ENCODE data around the gene CHCHD3.
"Not testable (repeated sequence)": the region's sequence is repeated elsewhere in the genome, so short reads cannot be mapped to it uniquely, and the experiment has no call there.

CHCHD3 gene

GRCh38 chr7:132950725-132951124 lies 131.2 kb downstream of the CHCHD3 start:
- no peaks in the 10 kb centered on the region for H3K9me3 Mint-ChIP-seq
- no peaks in the 10 kb centered on the region for H3K4me1 Mint-ChIP-seq (ENCODE audit: low read depth)
- no peak overlapping the region for H3K4me3 Mint-ChIP-seq
- no peak overlapping the region for H3K27ac Mint-ChIP-seq
- peaks cover 22% of the 10 kb centered on the region for H3K36me3 Mint-ChIP-seq (ENCODE audit: low read depth)
- H3K27me3 Mint-ChIP-seq = no peaks in the 10 kb centered on the region

- no peaks in the 10 kb centered on the region for H3K9me3 Mint-ChIP-seq
- no peak overlapping the region for H3K27ac Mint-ChIP-seq
- H3K4me3 Mint-ChIP-seq = no peak overlapping the region
- peaks cover 14% of the 10 kb centered on the region for H3K36me3 Mint-ChIP-seq (ENCODE audit: low read depth)
- peaks cover 6% of the 10 kb centered on the region for H3K4me1 Mint-ChIP-seq (ENCODE audit: low read depth)
- H3K27me3 Mint-ChIP-seq = no peaks in the 10 kb centered on the region
Measured at GRCh38 chr7:132947011-132947410, 134.9 kb downstream of the CHCHD3 start.

GRCh38 chr7:132944774-132945173 lies 137.1 kb downstream of the CHCHD3 start:
- no peak overlapping the region for H3K27ac Mint-ChIP-seq
- no peaks in the 10 kb centered on the region for H3K9me3 Mint-ChIP-seq
- H3K4me1 Mint-ChIP-seq (ENCODE audit: low read depth) = peaks cover 9% of the 10 kb centered on the region
- peaks cover 33% of the 10 kb centered on the region for H3K36me3 Mint-ChIP-seq (ENCODE audit: low read depth)
- no peaks in the 10 kb centered on the region for H3K27me3 Mint-ChIP-seq
- H3K4me3 Mint-ChIP-seq = no peak overlapping the region

- Mint-ChIP-seq H3K27ac (no peak overlapping the region), H3K4me3 (no peak overlapping the region), H3K4me1 (ENCODE audit: low read depth) (peaks cover 9% of the 10 kb centered on the region), H3K36me3 (ENCODE audit: low read depth) (peaks cover 34% of the 10 kb centered on the region), H3K9me3 (no peaks in the 10 kb centered on the region), H3K27me3 (no peaks in the 10 kb centered on the region)
Measured at GRCh38 chr7:132943645-132944044, 138.2 kb downstream of the CHCHD3 start.

GRCh38 chr7:132942701-132943100 lies 139.2 kb downstream of the CHCHD3 start:
- no peaks in the 10 kb centered on the region for H3K27me3 Mint-ChIP-seq
- H3K9me3 Mint-ChIP-seq = no peaks in the 10 kb centered on the region
- H3K4me3 Mint-ChIP-seq = no peak overlapping the region
- H3K36me3 Mint-ChIP-seq (ENCODE audit: low read depth) = peaks cover 35% of the 10 kb centered on the region
- peaks cover 9% of the 10 kb centered on the region for H3K4me1 Mint-ChIP-seq (ENCODE audit: low read depth)
- no peak overlapping the region for H3K27ac Mint-ChIP-seq

- no peaks in the 10 kb centered on the region for H3K9me3 Mint-ChIP-seq
- peaks cover 35% of the 10 kb centered on the region for H3K36me3 Mint-ChIP-seq (ENCODE audit: low read depth)
- H3K4me3 Mint-ChIP-seq = no peak overlapping the region
- H3K4me1 Mint-ChIP-seq (ENCODE audit: low read depth) = peaks cover 9% of the 10 kb centered on the region
- H3K27me3 Mint-ChIP-seq = no peaks in the 10 kb centered on the region
- no peak overlapping the region for H3K27ac Mint-ChIP-seq
Measured at GRCh38 chr7:132941905-132942304, 140.0 kb downstream of the CHCHD3 start.

- Mint-ChIP-seq H3K36me3 (ENCODE audit: low read depth) (peaks cover 38% of the 10 kb centered on the region), H3K4me3 (no peak overlapping the region), H3K4me1 (ENCODE audit: low read depth) (peaks cover 9% of the 10 kb centered on the region), H3K27me3 (no peaks in the 10 kb centered on the region), H3K27ac (peak overlapping the region; percentile 8), H3K9me3 (no peaks in the 10 kb centered on the region)
Measured at GRCh38 chr7:132941428-132941827, 140.5 kb downstream of the CHCHD3 start.

GRCh38 chr7:132940084-132940483 lies 141.8 kb downstream of the CHCHD3 start:
- Mint-ChIP-seq H3K36me3 (ENCODE audit: low read depth) (peaks cover 48% of the 10 kb centered on the region), H3K27me3 (no peaks in the 10 kb centered on the region), H3K27ac (no peak overlapping the region)

GRCh38 chr7:132939495-132939894 lies 142.4 kb downstream of the CHCHD3 start:
- Mint-ChIP-seq H3K9me3 (no peaks in the 10 kb centered on the region), H3K27me3 (no peaks in the 10 kb centered on the region), H3K27ac (no peak overlapping the region), H3K4me3 (no peak overlapping the region), H3K36me3 (ENCODE audit: low read depth) (peaks cover 51% of the 10 kb centered on the region), H3K4me1 (ENCODE audit: low read depth) (peaks cover 9% of the 10 kb centered on the region)

More at GRCh38 chr7:132940084-132940483, 141.8 kb downstream of the CHCHD3 start:
- Mint-ChIP-seq H3K4me3 (no peak overlapping the region), H3K4me1 (ENCODE audit: low read depth) (peaks cover 9% of the 10 kb centered on the region), H3K9me3 (no peaks in the 10 kb centered on the region)

- no peak overlapping the region for H3K27ac Mint-ChIP-seq
- H3K4me3 Mint-ChIP-seq = no peak overlapping the region
- H3K36me3 Mint-ChIP-seq (ENCODE audit: low read depth) = peaks cover 58% of the 10 kb centered on the region
- no peaks in the 10 kb centered on the region for H3K9me3 Mint-ChIP-seq
- peaks cover 25% of the 10 kb centered on the region for H3K4me1 Mint-ChIP-seq (ENCODE audit: low read depth)
- no peaks in the 10 kb centered on the region for H3K27me3 Mint-ChIP-seq
Measured at GRCh38 chr7:132937286-132937685, 144.6 kb downstream of the CHCHD3 start.

- Mint-ChIP-seq H3K36me3 (ENCODE audit: low read depth) (peaks cover 48% of the 10 kb centered on the region), H3K4me3 (no peak overlapping the region), H3K4me1 (ENCODE audit: low read depth) (peaks cover 28% of the 10 kb centered on the region), H3K27me3 (no peaks in the 10 kb centered on the region), H3K9me3 (peaks cover 2% of the 10 kb centered on the region), H3K27ac (no peak overlapping the region)
Measured at GRCh38 chr7:132935608-132936007, 146.3 kb downstream of the CHCHD3 start.

- peaks cover 47% of the 10 kb centered on the region for H3K36me3 Mint-ChIP-seq (ENCODE audit: low read depth)
Measured at GRCh38 chr7:132934017-132934416, 147.9 kb downstream of the CHCHD3 start.

GRCh38 chr7:132933072-132933458 lies 148.8 kb downstream of the CHCHD3 start:
- Mint-ChIP-seq H3K36me3 (ENCODE audit: low read depth) (peaks cover 42% of the 10 kb centered on the region), H3K4me1 (ENCODE audit: low read depth) (peaks cover 26% of the 10 kb centered on the region), H3K27ac (peak overlapping the region; percentile 7), H3K27me3 (no peaks in the 10 kb centered on the region), H3K9me3 (peaks cover 5% of the 10 kb centered on the region), H3K4me3 (no peak overlapping the region)

More at GRCh38 chr7:132934017-132934416, 147.9 kb downstream of the CHCHD3 start:
- Mint-ChIP-seq H3K4me1 (ENCODE audit: low read depth) (peaks cover 26% of the 10 kb centered on the region), H3K9me3 (peaks cover 5% of the 10 kb centered on the region), H3K4me3 (no peak overlapping the region), H3K27ac (no peak overlapping the region), H3K27me3 (no peaks in the 10 kb centered on the region)

- peaks cover 42% of the 10 kb centered on the region for H3K36me3 Mint-ChIP-seq (ENCODE audit: low read depth)
- no peak overlapping the region for H3K4me3 Mint-ChIP-seq
- no peaks in the 10 kb centered on the region for H3K27me3 Mint-ChIP-seq
- H3K4me1 Mint-ChIP-seq (ENCODE audit: low read depth) = peaks cover 26% of the 10 kb centered on the region
- peaks cover 5% of the 10 kb centered on the region for H3K9me3 Mint-ChIP-seq
- H3K27ac Mint-ChIP-seq = no peak overlapping the region
Measured at GRCh38 chr7:132932296-132933071, 149.4 kb downstream of the CHCHD3 start.

GRCh38 chr7:132930881-132931280 lies 151.0 kb downstream of the CHCHD3 start:
- H3K4me1 Mint-ChIP-seq (ENCODE audit: low read depth) = peaks cover 26% of the 10 kb centered on the region
- H3K27ac Mint-ChIP-seq = no peak overlapping the region
- H3K36me3 Mint-ChIP-seq (ENCODE audit: low read depth) = peaks cover 43% of the 10 kb centered on the region
- peaks cover 5% of the 10 kb centered on the region for H3K9me3 Mint-ChIP-seq
- no peak overlapping the region for H3K4me3 Mint-ChIP-seq
- H3K27me3 Mint-ChIP-seq = no peaks in the 10 kb centered on the region

- peaks cover 42% of the 10 kb centered on the region for H3K36me3 Mint-ChIP-seq (ENCODE audit: low read depth)
- H3K4me1 Mint-ChIP-seq (ENCODE audit: low read depth) = peaks cover 26% of the 10 kb centered on the region
- not testable (repeated sequence) for H3K27ac Mint-ChIP-seq
Measured at GRCh38 chr7:132929944-132930343, 151.9 kb downstream of the CHCHD3 start.

More at GRCh38 chr7:132929944-132930343, 151.9 kb downstream of the CHCHD3 start:
- H3K27me3 Mint-ChIP-seq, H3K4me3 Mint-ChIP-seq, H3K9me3 Mint-ChIP-seq: not testable (repeated sequence)

Measured in stimulated activated naive CD8-positive, alpha-beta T cell treated with anti-CD3 and anti-CD28 coated beads, Interleukin-15, Interleukin-2, amounts not matched to agents 100 ng/mL and 50 ng/mL, for 24 hours (primary cell).